H1 (cell line): ENCODE data around the gene RBP4. TPM values are rescaled to one million over a fixed set of nuclear protein-coding genes. Genes with fewer than 3 reads are reported as not detected.

Experiments used
- CTCF ChIA-PET: fragments of 300-600 bp; sonication (Branson Sonifier 250); formaldehyde crosslinking; loops from one replicate; lab custom pipeline; 2021; ENCODE audit not compliant: partially characterized antibody; lab: Charles Lee
- POLR2A ChIA-PET: fragments of 300-600 bp; sonication (Branson Sonifier 250); formaldehyde crosslinking; loops from one replicate; lab custom pipeline; 2021; ENCODE audit warnings: inconsistent platforms; ENCODE audit not compliant: partially characterized antibody; lab: Charles Lee
- DNase-seq, 2 experiments: peaks; one replicate each; pipeline versions ENCODE4 v3.0.0 to v3.0.0-alpha.2; 2010 to 2022; ENCODE audit warnings: low spot score in 2 of 2, low read depth in 1 of 2, mixed read lengths in 1 of 2
- FAIRE-seq: peaks from 2 replicates; lab custom pipeline; 2011; peaks lifted over from hg19 to GRCh38; lab: Jason Lieb, UNC
- H2AFZ ChIP-seq: 2 replicates; pipeline ENCODE4 v1.8.1; 2012; ENCODE audit warnings: low read length, inconsistent platforms
- H2AK5ac ChIP-seq: 2 replicates; pipeline ENCODE4 v1.6.1; 2013; ENCODE audit warnings: low read depth, low read length
- H2BK120ac ChIP-seq: replicated peaks from 2 replicates; pipeline ENCODE3; 2013; ENCODE audit warnings: low read depth, low read length, inconsistent platforms
- H2BK12ac ChIP-seq: 2 replicates; pipeline ENCODE4 v1.6.1; 2013; ENCODE audit warnings: low read depth, low read length
- H2BK15ac ChIP-seq: 2 replicates; pipeline ENCODE4 v1.6.1; 2013; ENCODE audit warnings: low read length
- H2BK20ac ChIP-seq: 2 replicates; pipeline ENCODE4 v1.6.1; 2013; ENCODE audit warnings: low read length
- H2BK5ac ChIP-seq: 2 replicates; pipeline ENCODE4 v1.6.1; 2013; ENCODE audit warnings: low read depth, low read length
- H3K14ac ChIP-seq: 2 replicates; pipeline ENCODE4 v1.6.1; 2013; ENCODE audit warnings: inconsistent platforms; ENCODE audit not compliant: insufficient read length
- H3K18ac ChIP-seq: 2 replicates; pipeline ENCODE4 v1.6.1; 2013; ENCODE audit warnings: low read length; ENCODE audit errors: extremely low read depth
- H3K23ac ChIP-seq: 2 replicates; pipeline ENCODE4 v1.6.1; 2013; ENCODE audit warnings: inconsistent platforms; ENCODE audit not compliant: insufficient read length
- H3K23me2 ChIP-seq: 2 replicates; pipeline ENCODE4 v1.6.1; 2013; ENCODE audit warnings: low read depth, low read length
- H3K27ac ChIP-seq: 2 replicates; pipeline ENCODE4 v1.6.1; 2011; ENCODE audit warnings: low read depth, low read length, inconsistent platforms
- H3K27me3 ChIP-seq, 4 experiments: replicated peaks in 1 of 4; 1 replicate in 1 of 4; 2 replicates in 3 of 4; pipeline versions ENCODE4 v1.6.1 to v1.8.1; 2011 to 2013; ENCODE audit warnings: low read length in 3 of 4, mild to moderate bottlenecking in 3 of 4, inconsistent platforms in 2 of 4, mixed read lengths in 2 of 4, moderate library complexity in 1 of 4; ENCODE audit not compliant: control insufficient read depth in 3 of 4, insufficient read depth in 3 of 4; ENCODE audit errors: extremely low read depth in 1 of 4
- H3K36me3 ChIP-seq, 4 experiments: 2 replicates each; pipeline versions ENCODE4 v1.6.1 to v1.8.1; 2011 to 2013; ENCODE audit warnings: mild to moderate bottlenecking in 4 of 4, low read length in 3 of 4, moderate library complexity in 2 of 4, control low read depth in 1 of 4, inconsistent platforms in 1 of 4; ENCODE audit not compliant: insufficient read depth in 4 of 4, control insufficient read depth in 2 of 4
- H3K4ac ChIP-seq: replicated peaks from 2 replicates; pipeline ENCODE3; 2013; ENCODE audit warnings: low read length, low read depth, mixed read lengths, inconsistent platforms; ENCODE audit not compliant: insufficient read length
- H3K4me1 ChIP-seq, 4 experiments: replicated peaks in 1 of 4; 1 replicate in 1 of 4; 2 replicates in 3 of 4; pipeline versions ENCODE4 v1.6.1 to v1.8.1; 2011 to 2013; ENCODE audit warnings: low read length in 3 of 4, inconsistent platforms in 2 of 4, mixed read lengths in 1 of 4; ENCODE audit not compliant: insufficient read depth in 4 of 4, control insufficient read depth in 3 of 4
- H3K4me2 ChIP-seq, 2 experiments: 2 replicates each; pipeline versions ENCODE4 v1.6.1 to v1.8.1; 2011 to 2013; ENCODE audit warnings: low read depth in 2 of 2, low read length in 2 of 2, control low read depth in 1 of 2, inconsistent platforms in 1 of 2, mild to moderate bottlenecking in 1 of 2; ENCODE audit not compliant: insufficient read depth in 1 of 2
- H3K4me3 ChIP-seq, 4 experiments: fragments of 200-600, 300-600 bp in 1 of 4; sonication (generic), shearing (Covaris generic), sonication (Bioruptor Twin) in 1 of 4; 2 replicates each; pipeline versions ENCODE4 v1.5.1 to v1.8.1; 2011 to 2016; ENCODE audit warnings: low read length in 4 of 4, low read depth in 3 of 4, control low read depth in 2 of 4, inconsistent platforms in 2 of 4, mild to moderate bottlenecking in 2 of 4, mixed read lengths in 1 of 4, moderate library complexity in 1 of 4; ENCODE audit not compliant: insufficient read depth in 2 of 4; ENCODE audit errors: extremely low read depth in 1 of 4
- H3K56ac ChIP-seq: replicated peaks from 2 replicates; pipeline ENCODE3; 2013; ENCODE audit warnings: low read depth, mild to moderate bottlenecking, mixed read lengths, low read length, inconsistent platforms; ENCODE audit not compliant: insufficient read length
- H3K79me1 ChIP-seq: 2 replicates; pipeline ENCODE4 v1.6.1; 2013; ENCODE audit warnings: low read depth, low read length, control low read depth
- H3K79me2 ChIP-seq, 2 experiments: 2 replicates each; pipeline versions ENCODE4 v1.6.1 to v1.8.1; 2012 to 2013; ENCODE audit warnings: low read length in 2 of 2, mild to moderate bottlenecking in 2 of 2, inconsistent platforms in 1 of 2; ENCODE audit not compliant: insufficient read depth in 2 of 2, control insufficient read depth in 1 of 2
- H3K9ac ChIP-seq, 4 experiments: replicated peaks in 1 of 4; 1 replicate in 1 of 4; 2 replicates in 3 of 4; pipeline versions ENCODE4 v1.6.1 to v1.8.1; 2011 to 2013; ENCODE audit warnings: low read depth in 3 of 4, low read length in 3 of 4, control low read depth in 2 of 4, mild to moderate bottlenecking in 2 of 4, moderate library complexity in 2 of 4, inconsistent platforms in 1 of 4; ENCODE audit errors: extremely low read depth in 1 of 4
- H3K9me3 ChIP-seq, 2 experiments: 2 replicates each; pipeline versions ENCODE4 v1.6.1 to v1.8.1; 2012 to 2013; ENCODE audit warnings: mild to moderate bottlenecking in 2 of 2, moderate library complexity in 2 of 2, control low read depth in 1 of 2, inconsistent platforms in 1 of 2, low read depth in 1 of 2, low read length in 1 of 2, mixed read lengths in 1 of 2; ENCODE audit not compliant: insufficient read depth in 2 of 2
- H4K20me1 ChIP-seq, 2 experiments: replicated peaks in 1 of 2; 2 replicates each; pipeline versions ENCODE3 to v1.8.1; 2011 to 2013; ENCODE audit warnings: inconsistent platforms in 2 of 2, low read length in 2 of 2, mild to moderate bottlenecking in 1 of 2; ENCODE audit not compliant: insufficient read depth in 2 of 2, control insufficient read depth in 1 of 2
- H4K5ac ChIP-seq: 2 replicates; pipeline ENCODE4 v1.6.1; 2013; ENCODE audit warnings: low read length, low read depth, mixed read lengths, inconsistent platforms; ENCODE audit not compliant: insufficient read length
- H4K8ac ChIP-seq: 2 replicates; pipeline ENCODE4 v1.8.0; 2013; ENCODE audit warnings: mild to moderate bottlenecking, moderate library complexity, low read length, inconsistent platforms; ENCODE audit not compliant: insufficient read depth; ENCODE audit errors: extremely low read depth
- H4K91ac ChIP-seq: replicated peaks from 2 replicates; pipeline ENCODE3; 2013; ENCODE audit warnings: low read length, mixed read lengths, inconsistent platforms; ENCODE audit not compliant: insufficient read length
- ATF2 ChIP-seq: IDR thresholded peaks from 2 replicates; pipeline ENCODE4 v1.6.1; 2012; ENCODE audit warnings: low read length, inconsistent platforms
- EP300 ChIP-seq, 2 experiments: IDR thresholded peaks; 1 replicate in 1 of 2; 2 replicates in 1 of 2; pipeline ENCODE4 v1.6.1; 2011 to 2012; ENCODE audit warnings: low read depth in 2 of 2, low read length in 2 of 2, mild to moderate bottlenecking in 2 of 2, borderline replicate concordance in 1 of 2, inconsistent platforms in 1 of 2, moderate library complexity in 1 of 2
- EZH2 ChIP-seq: fragments of 200-600 bp; sonication (generic); IDR thresholded peaks from 2 replicates; pipeline ENCODE4 v1.7.1; 2012; ENCODE audit warnings: low read depth, mild to moderate bottlenecking, moderate library complexity, low read length, inconsistent platforms; ENCODE audit not compliant: severe bottlenecking
- HDAC6 ChIP-seq: IDR thresholded peaks from one replicate; pipeline ENCODE4 v1.7.1; 2012; ENCODE audit warnings: low read depth, mild to moderate bottlenecking, inconsistent platforms, low read length, moderate library complexity
- NRF1 ChIP-seq: IDR thresholded peaks from 2 replicates; pipeline ENCODE4 v1.6.1; 2011; ENCODE audit warnings: mild to moderate bottlenecking, low read depth, low read length, improper control_type of control experiment
- PHF8 ChIP-seq: fragments of 200-600 bp; sonication (generic); conservative IDR thresholded peaks from 2 replicates; pipeline ENCODE4 v1.7.1; 2012; ENCODE audit warnings: low read depth, mild to moderate bottlenecking, inconsistent platforms, low read length, moderate library complexity
- POU5F1 ChIP-seq: IDR thresholded peaks from 2 replicates; pipeline ENCODE4 v1.6.1; 2011; ENCODE audit warnings: low read depth, mild to moderate bottlenecking, low read length, moderate library complexity
- RAD21 ChIP-seq, 2 experiments: IDR thresholded peaks in 1 of 2; conservative IDR thresholded peaks in 1 of 2; 2 replicates each; pipeline ENCODE4 v1.6.1; 2011; ENCODE audit warnings: low read depth in 2 of 2, low read length in 2 of 2, improper control_type of control experiment in 1 of 2, inconsistent platforms in 1 of 2, mild to moderate bottlenecking in 1 of 2, moderate library complexity in 1 of 2
- SIX5 ChIP-seq: IDR thresholded peaks from 2 replicates; pipeline ENCODE4 v1.6.1; 2011; ENCODE audit warnings: mild to moderate bottlenecking, low read depth, low read length
- TCF12 ChIP-seq: IDR thresholded peaks from 2 replicates; pipeline ENCODE4 v1.6.1; 2011; ENCODE audit warnings: low read depth, mild to moderate bottlenecking, low read length
- ZNF274 ChIP-seq: IDR thresholded peaks from 2 replicates; pipeline ENCODE4 v1.7.0; 2012; ENCODE audit warnings: low read length, borderline replicate concordance; ENCODE audit errors: extremely low read depth
- WGBS, 2 experiments: shearing (Covaris generic) in 1 of 2; methylation state at CpG; one replicate each; pipeline versions ENCODE4 v1.1.6 to v1.1.7; 2013 to 2015; ENCODE audit warnings: low lambda C conversion rate in 2 of 2, mixed read lengths in 2 of 2, inconsistent platforms in 1 of 2, low coverage in 1 of 2, missing lambda C conversion rate in 1 of 2; ENCODE audit not compliant: insufficient replicate concordance in 2 of 2, insufficient coverage in 1 of 2, insufficient read length in 1 of 2; ENCODE audit errors: extremely low coverage in 1 of 2, missing lambda C conversion rate in 1 of 2; 5-methylcytosine and 5-hydroxymethylcytosine counted together
- polyA plus RNA-seq, 7 experiments: library from polyadenylated mRNA; depleted of rRNA in 3 of 7; stranded (reverse) in 5 of 7; unstranded in 2 of 7; fragments of >200 nt in 5 of 7; fragments of 200-250 nt in 2 of 7; gene quantifications; 1 replicate in 5 of 7; 2 replicates in 1 of 7; 4 replicates in 1 of 7; pipeline versions ENCODE4 v1.2.1 to v1.2.3, GENCODE V29; 2011 to 2013; ENCODE audit warnings: missing spikeins in 2 of 7, mixed read lengths in 2 of 7
- total RNA-seq: library from RNA; stranded (reverse); fragmentation: NEBNext Ultra II Directional; extraction: Animal tissue kit (Norgen Biotek cat#: 25700); gene quantifications from 2 replicates; pipeline ENCODE4 v1.2.1, GENCODE V29; 2021

Gene RBP4
- total and polyA plus RNA-seq, 2 of the 8 experiments (the other 6 are each of a cell fraction or from before 2014, with no cell fraction given), result 0.42 to 0.97 TPM

GRCh38 chr10:93554316-93554663 lies 46.7 kb downstream of the RBP4 start:
- H2AK5ac ChIP-seq, result no peak overlapping the region
- no peak overlapping the region for H3K4ac ChIP-seq
- no peaks in the 10 kb centered on the region for H3K27me3 ChIP-seq
- H3K4me1 ChIP-seq, result peaks cover 0 to 4% (median 1%) of the 10 kb centered on the region in 4 experiments; a peak in 2 of 7 replicates
- 95% methylated on average over 1 of the region's 1 CpG; no CpG with 5 or more reads in 1 of the 2 experiments for WGBS, 2 experiments
- H4K91ac ChIP-seq, result no peak overlapping the region
- no peak overlapping the region for H3K56ac ChIP-seq
- H3K9me3 ChIP-seq, result no peaks in the 10 kb centered on the region
- no peaks in the 10 kb centered on the region for H3K36me3 ChIP-seq
- POLR2A ChIA-PET, result interaction anchor here (0.8 to 1.1 kb wide), 3 partner anchors 9 to 14 kb away, joined by 3 read pairs; no protein-coding TSS in a partner anchor
- DNase-seq (no peak), FAIRE-seq (no peak)
- no peak overlapping the region for H2BK20ac ChIP-seq
- H3K18ac ChIP-seq, result no peak overlapping the region
- H3K14ac ChIP-seq, result no peak overlapping the region
- no peak overlapping the region for H3K27ac ChIP-seq
- no peak overlapping the region for H3K9ac ChIP-seq
- H2BK12ac ChIP-seq, result no peak overlapping the region
- no peak overlapping the region for H2BK5ac ChIP-seq
- no peaks in the 10 kb centered on the region for H4K20me1 ChIP-seq
- peaks cover 2% of the 10 kb centered on the region; the same call in 1 of the 2 replicates for H3K23me2 ChIP-seq
- H2BK15ac ChIP-seq, result no peak overlapping the region
- H3K4me3 ChIP-seq, result no peak overlapping the region
- no peak overlapping the region for H4K5ac ChIP-seq
- H3K79me1 ChIP-seq, result no peaks in the 10 kb centered on the region
- H2AFZ ChIP-seq, result no peak overlapping the region
- CTCF ChIA-PET, result interaction anchor here (0.8 to 8.1 kb wide), 54 partner anchors 8 to 632 kb away, joined by 3 to 78 read pairs (median 5); partner anchors contain the start of genes FFAR4, FRA10AC1 and PDE6C
- no peak overlapping the region for H3K23ac ChIP-seq
- H3K79me2 ChIP-seq, result no peaks in the 10 kb centered on the region
- no peak overlapping the region for H2BK120ac ChIP-seq
- H4K8ac ChIP-seq, result no peak overlapping the region
- H3K4me2 ChIP-seq, result no peak overlapping the region
- TF ChIP-seq ATF2, result no peak
- no peak for TF ChIP-seq EP300 (IDR thresholded peaks at IDR 0.05; ENCODE audit: borderline replicate concordance in 1 of 2, low read depth in 2 of 2, low read length in 2 of 2)
- no peak for TF ChIP-seq TCF12
- TF ChIP-seq PHF8, result no peak
- TF ChIP-seq HDAC6, result no peak
- TF ChIP-seq ZNF274, result no peak
- TF ChIP-seq RAD21 (IDR thresholded peaks at IDR 0.05 in 1 of 2, conservative IDR thresholded peaks at IDR 0.05 in 1 of 2; ENCODE audit: low read depth in 2 of 2, low read length in 2 of 2), result no peak
- TF ChIP-seq NRF1, result no peak
- no peak for TF ChIP-seq EZH2
- no peak for TF ChIP-seq POU5F1
- no peak for TF ChIP-seq SIX5
